Activated naive CD4-positive, alpha-beta T cell treated with Interleukin-2 at 50 U/mL for 16 hours (primary cell): ENCODE data around the gene FRAS1.
"Not testable (repeated sequence)": the region's sequence is repeated elsewhere in the genome, so short reads cannot be mapped to it uniquely, and the experiment has no call there.

Experiments used
- DNase-seq: peaks from one replicate; pipeline ENCODE4 v3.0.0-alpha.2; 2020

FRAS1 gene

GRCh38 chr4:78167510-78167909 lies 110.4 kb downstream of the FRAS1 start:
- no peak for DNase-seq

GRCh38 chr4:78168029-78168428 lies 110.9 kb downstream of the FRAS1 start:
- no peak for DNase-seq

- no peak for DNase-seq
Measured at GRCh38 chr4:78169728-78170127, 112.6 kb downstream of the FRAS1 start.

- no peak for DNase-seq
Measured at GRCh38 chr4:78171482-78171881, 114.4 kb downstream of the FRAS1 start.

GRCh38 chr4:78174891-78175290 lies 117.8 kb downstream of the FRAS1 start:
- no peak for DNase-seq

- no peak for DNase-seq
Measured at GRCh38 chr4:78179196-78179595, 122.1 kb downstream of the FRAS1 start.

GRCh38 chr4:78181681-78182234 lies 124.6 kb downstream of the FRAS1 start:
- DNase-seq, result not testable (repeated sequence)

GRCh38 chr4:78184584-78184983 lies 127.5 kb downstream of the FRAS1 start:
- no peak for DNase-seq

- DNase-seq, result no peak
Measured at GRCh38 chr4:78185117-78185516, 128.0 kb downstream of the FRAS1 start.

GRCh38 chr4:78186597-78187543 lies 129.7 kb downstream of the FRAS1 start:
- no peak for DNase-seq

GRCh38 chr4:78190068-78190467 lies 132.9 kb downstream of the FRAS1 start:
- no peak for DNase-seq

- DNase-seq, result no peak
Measured at GRCh38 chr4:78190595-78190994, 133.5 kb downstream of the FRAS1 start.

- no peak for DNase-seq
Measured at GRCh38 chr4:78197947-78198346, 140.8 kb downstream of the FRAS1 start.

- DNase-seq, result no peak
Measured at GRCh38 chr4:78199984-78200383, 142.9 kb downstream of the FRAS1 start.

GRCh38 chr4:78200949-78201348 lies 143.8 kb downstream of the FRAS1 start:
- no peak for DNase-seq

GRCh38 chr4:78204176-78204575 lies 147.1 kb downstream of the FRAS1 start:
- DNase-seq, result no peak

GRCh38 chr4:78205591-78205990 lies 148.5 kb downstream of the FRAS1 start:
- DNase-seq, result no peak

GRCh38 chr4:78207541-78207940 lies 150.4 kb downstream of the FRAS1 start:
- no peak for DNase-seq

- DNase-seq, result no peak
Measured at GRCh38 chr4:78207951-78208350, 150.8 kb downstream of the FRAS1 start.

- DNase-seq, result not testable (repeated sequence)
Measured at GRCh38 chr4:78208896-78209295, 151.8 kb downstream of the FRAS1 start.

- no peak for DNase-seq
Measured at GRCh38 chr4:78210694-78211410, 153.7 kb downstream of the FRAS1 start.

- no peak for DNase-seq
Measured at GRCh38 chr4:78213218-78213617, 156.1 kb downstream of the FRAS1 start.

- DNase-seq, result no peak
Measured at GRCh38 chr4:78214078-78214477, 157.0 kb downstream of the FRAS1 start.

GRCh38 chr4:78217557-78217956 lies 160.4 kb downstream of the FRAS1 start:
- DNase-seq, result no peak
